IMR-90 (cell line): ENCODE data around the gene ARHGEF4. TPM values are rescaled to one million over a fixed set of nuclear protein-coding genes. Genes with fewer than 3 reads are reported as not detected.

Experiments used
- ATAC-seq: fragments of 200-7000 bp; cut with Tn5 transposase; 2 replicates; pipeline ENCODE4 v1.9.1; 2020; ENCODE audit warnings: low read depth, mild to moderate bottlenecking, moderate library complexity
- BruUV-seq: library from RNA; stranded (reverse); fragments of 400-500 nt; replicated peaks from 2 replicates; lab custom pipeline; 2021; lab: Mats Ljungman, UMichigan
- CTCF ChIA-PET: fragments of 300-600 bp; formaldehyde crosslinking; extraction: SDS; loops from one replicate; lab custom pipeline; 2021; ENCODE audit warnings: antibody characterized with exemption; lab: Yijun Ruan, JAX
- POLR2A ChIA-PET: fragments of 300-600 bp; sonication (Branson Sonifier 250); formaldehyde crosslinking; loops from one replicate; lab custom pipeline; 2022; ENCODE audit warnings: antibody characterized with exemption; ENCODE audit not compliant: unreplicated experiment; lab: Charles Lee
- DNase-seq: peaks from one replicate; pipeline ENCODE4 v3.0.0; 2013
- H2AFZ ChIP-seq: replicated peaks from 2 replicates; pipeline ENCODE3; 2013; ENCODE audit warnings: low read length, mild to moderate bottlenecking; ENCODE audit not compliant: poor library complexity
- H2AK5ac ChIP-seq: 2 replicates; pipeline ENCODE4 v1.6.1; 2013; ENCODE audit warnings: low read depth, low read length, inconsistent platforms
- H2AK9ac ChIP-seq: replicated peaks from 2 replicates; pipeline ENCODE3; 2013; ENCODE audit warnings: mild to moderate bottlenecking, low read depth, low read length, moderate library complexity; ENCODE audit not compliant: poor library complexity
- H2BK120ac ChIP-seq: 2 replicates; pipeline ENCODE4 v1.6.1; 2013; ENCODE audit warnings: low read depth, low read length, inconsistent platforms
- H2BK15ac ChIP-seq: 3 replicates; pipeline ENCODE4 v1.6.1; 2013; ENCODE audit warnings: low read depth, low read length, inconsistent platforms
- H2BK20ac ChIP-seq: 2 replicates; pipeline ENCODE4 v1.6.1; 2013; ENCODE audit warnings: low read depth, mild to moderate bottlenecking, inconsistent platforms, low read length, moderate library complexity
- H2BK5ac ChIP-seq: 2 replicates; pipeline ENCODE4 v1.6.1; 2013; ENCODE audit warnings: mild to moderate bottlenecking, low read depth, low read length, inconsistent platforms; ENCODE audit not compliant: poor library complexity, severe bottlenecking
- H3K14ac ChIP-seq: replicated peaks from 2 replicates; pipeline ENCODE4 v1.6.1; 2013; ENCODE audit warnings: low read depth, low read length, inconsistent platforms
- H3K18ac ChIP-seq: 2 replicates; pipeline ENCODE4 v1.6.1; 2013; ENCODE audit warnings: low read depth, low read length, control low read depth
- H3K23ac ChIP-seq: 2 replicates; pipeline ENCODE4 v1.6.1; 2013; ENCODE audit warnings: low read depth, low read length, inconsistent platforms
- H3K27ac ChIP-seq: 2 replicates; pipeline ENCODE4 v1.5.1; 2013; ENCODE audit warnings: mild to moderate bottlenecking, control low read depth, low read length; ENCODE audit not compliant: insufficient read depth
- H3K27me3 ChIP-seq: 2 replicates; pipeline ENCODE4 v1.6.1; 2013; ENCODE audit warnings: low read length; ENCODE audit not compliant: control insufficient read depth, insufficient read depth
- H3K36me3 ChIP-seq: 2 replicates; pipeline ENCODE4 v1.6.1; 2013; ENCODE audit warnings: low read length, mixed read lengths; ENCODE audit not compliant: control insufficient read depth, insufficient read depth
- H3K4ac ChIP-seq: 2 replicates; pipeline ENCODE4 v1.6.1; 2013; ENCODE audit warnings: low read depth, low read length, inconsistent platforms
- H3K4me1 ChIP-seq: 2 replicates; pipeline ENCODE4 v1.6.1; 2013; ENCODE audit warnings: low read length, mixed read lengths; ENCODE audit not compliant: control insufficient read depth, insufficient read depth
- H3K4me2 ChIP-seq: 2 replicates; pipeline ENCODE4 v1.6.1; 2013; ENCODE audit warnings: low read depth, mild to moderate bottlenecking, control low read depth, low read length, moderate library complexity
- H3K4me3 ChIP-seq: 2 replicates; pipeline ENCODE4 v1.5.1; 2013; ENCODE audit warnings: low read depth, mild to moderate bottlenecking, control low read depth, low read length, moderate library complexity; ENCODE audit not compliant: insufficient read depth
- H3K56ac ChIP-seq: 2 replicates; pipeline ENCODE4 v1.6.1; 2013; ENCODE audit warnings: low read length, inconsistent platforms; ENCODE audit not compliant: insufficient read depth; ENCODE audit errors: extremely low read depth
- H3K79me1 ChIP-seq, 2 experiments: 2 replicates each; pipeline ENCODE4 v1.6.1; 2013; ENCODE audit warnings: low read length in 2 of 2, inconsistent platforms in 1 of 2, low read depth in 1 of 2
- H3K9ac ChIP-seq: 2 replicates; pipeline ENCODE4 v1.6.1; 2013; ENCODE audit warnings: low read depth, low read length, control low read depth
- H3K9me1 ChIP-seq: 2 replicates; pipeline ENCODE4 v1.6.1; 2013; ENCODE audit warnings: low read length, inconsistent platforms; ENCODE audit not compliant: insufficient read depth
- H3K9me3 ChIP-seq: 2 replicates; pipeline ENCODE4 v1.6.1; 2013; ENCODE audit warnings: low read length; ENCODE audit not compliant: control insufficient read depth, insufficient read depth
- H4K20me1 ChIP-seq: 2 replicates; pipeline ENCODE4 v1.6.1; 2013; ENCODE audit warnings: low read length, inconsistent platforms; ENCODE audit not compliant: insufficient read depth
- H4K5ac ChIP-seq: 2 replicates; pipeline ENCODE4 v1.6.1; 2013; ENCODE audit warnings: mild to moderate bottlenecking, low read depth, low read length, control low read depth
- H4K8ac ChIP-seq, 2 experiments: 2 replicates each; pipeline ENCODE4 v1.6.1; 2013; ENCODE audit warnings: low read depth in 2 of 2, low read length in 2 of 2, control low read depth in 1 of 2, inconsistent platforms in 1 of 2
- H4K91ac ChIP-seq: 2 replicates; pipeline ENCODE4 v1.6.1; 2013; ENCODE audit warnings: low read depth, low read length, inconsistent platforms; ENCODE audit not compliant: insufficient read depth
- CEBPB ChIP-seq: IDR thresholded peaks from 2 replicates; pipeline ENCODE4 v1.6.1; 2012; ENCODE audit warnings: low read depth, low read length, improper control_type of control experiment
- CHD1 ChIP-seq: IDR thresholded peaks from 2 replicates; pipeline ENCODE4 v1.6.1; 2012; ENCODE audit warnings: low read depth, low read length, improper control_type of control experiment
- CTCF ChIP-seq: conservative IDR thresholded peaks from 2 replicates; pipeline ENCODE4 v1.5.1; 2012; ENCODE audit warnings: mild to moderate bottlenecking, low read depth, low read length, improper control_type of control experiment
- ELK1 ChIP-seq: fragments of 150-350 bp; IDR thresholded peaks from 2 replicates; pipeline ENCODE4 v1.6.1; 2016; ENCODE audit warnings: low read depth, mild to moderate bottlenecking, low read length, moderate library complexity, borderline replicate concordance
- FOS ChIP-seq: fragments of 150-350 bp; IDR thresholded peaks from 2 replicates; pipeline ENCODE4 v1.6.1; 2016; ENCODE audit warnings: low read depth, low read length
- MAZ ChIP-seq: IDR thresholded peaks from 2 replicates; pipeline ENCODE4 v1.6.1; 2012; ENCODE audit warnings: low read depth, mild to moderate bottlenecking, low read length, improper control_type of control experiment, moderate library complexity, borderline replicate concordance
- MXI1 ChIP-seq: IDR thresholded peaks from 2 replicates; pipeline ENCODE4 v1.6.1; 2012; ENCODE audit warnings: low read depth, mild to moderate bottlenecking, low read length, moderate library complexity, borderline replicate concordance
- NFE2L2 ChIP-seq: fragments of 150-350 bp; IDR thresholded peaks from 2 replicates; pipeline ENCODE4 v1.6.1; 2016; ENCODE audit warnings: low read depth, mild to moderate bottlenecking, low read length
- RAD21 ChIP-seq: IDR thresholded peaks from 2 replicates; pipeline ENCODE4 v1.6.1; 2012; ENCODE audit warnings: low read length, improper control_type of control experiment
- RCOR1 ChIP-seq: IDR thresholded peaks from 2 replicates; pipeline ENCODE4 v1.6.1; 2012; ENCODE audit warnings: mild to moderate bottlenecking, low read length, improper control_type of control experiment; ENCODE audit not compliant: insufficient replicate concordance
- RFX5 ChIP-seq: IDR thresholded peaks from 2 replicates; pipeline ENCODE4 v1.8.0; 2012; ENCODE audit warnings: low read depth, mild to moderate bottlenecking, low read length, moderate library complexity
- SMC3 ChIP-seq: fragments of 150-350 bp; IDR thresholded peaks from 2 replicates; pipeline ENCODE4 v1.6.1; 2016; ENCODE audit warnings: low read depth, mild to moderate bottlenecking, antibody characterized with exemption, low read length, moderate library complexity
- USF2 ChIP-seq: fragments of 150-350 bp; IDR thresholded peaks from 2 replicates; pipeline ENCODE4 v1.6.1; 2017; ENCODE audit warnings: mild to moderate bottlenecking, antibody characterized with exemption, low read length, low read depth
- WGBS, 2 experiments: methylation state at CpG; one replicate each; pipeline versions ENCODE4 v1.1.5 to v1.1.7; 2013; ENCODE audit warnings: missing lambda C conversion rate in 2 of 2; ENCODE audit not compliant: insufficient read length in 1 of 2; ENCODE audit errors: extremely low coverage in 2 of 2; 5-methylcytosine and 5-hydroxymethylcytosine counted together
- dilution Hi-C: fragments of 300-500 bp; cut with HindIII; formaldehyde crosslinking; loops from one replicate; pipeline ENCODE4 v1.14.3; 2018; ENCODE audit warnings: low sequenced_read_pairs; ENCODE audit not compliant: unreplicated experiment
- in situ Hi-C: fragments of 300-500 bp; cut with MboI; formaldehyde crosslinking; loops from 3 replicates; pipeline ENCODE4 v1.14.3; 2019; ENCODE audit warnings: low sequenced_read_pairs, inconsistent platforms, mixed read lengths
- intact Hi-C: fragments of 100-400 bp; cut with micrococcal nuclease; formaldehyde crosslinking; loops from 2 replicates; pipeline ENCODE4 v1.10.0; 2022
- polyA plus RNA-seq, 3 experiments: library from polyadenylated mRNA; depleted of rRNA; stranded (reverse); fragments of >200 nt; gene quantifications; 2 replicates each; pipeline ENCODE4 v1.2.3, GENCODE V29; 2012; ENCODE audit warnings: low replicate concordance in 1 of 3
- total RNA-seq: library from RNA; depleted of rRNA; stranded (reverse); fragments of >200 nt; gene quantifications from 2 replicates; pipeline ENCODE4 v1.2.3, GENCODE V29; 2012

ARHGEF4 gene
- total and polyA plus RNA-seq, 2 of the 4 experiments (the other 2 are of a cell fraction) = 2.7 to 5.0 TPM

- TF ChIP-seq RFX5 = no peak
Observed at GRCh38 chr2:130915595-130916437, 79.1 kb downstream of the ARHGEF4 start (continued).

GRCh38 chr2:130916438-130916705, 79.7 kb downstream of the ARHGEF4 start:
- in situ Hi-C loops (no loop called here), intact Hi-C loops (no loop called here), dilution Hi-C loops (no loop called here)
- 27% methylated on average over 9 of the region's 19 CpGs; no CpG with 5 or more reads in 1 of the 2 experiments for WGBS, 2 experiments
- no peak overlapping the region for H2AFZ ChIP-seq
- H3K56ac ChIP-seq = no peak overlapping the region
- no peak overlapping the region for H3K18ac ChIP-seq
- no peak overlapping the region for H3K23ac ChIP-seq
- H3K9me3 ChIP-seq = no peaks in the 10 kb centered on the region
- H2BK5ac ChIP-seq = no peak overlapping the region
- H3K9ac ChIP-seq = no peak overlapping the region
- no peak overlapping the region for H3K4me2 ChIP-seq
- no peak overlapping the region for H3K4me3 ChIP-seq
- H4K8ac ChIP-seq = no peak overlapping the region
- H3K4me1 ChIP-seq = no peaks in the 10 kb centered on the region
- H2AK9ac ChIP-seq = no peak overlapping the region
- no peak overlapping the region for H3K27ac ChIP-seq
- DNase-seq (no peak), ATAC-seq (no peak)
- no peak overlapping the region for H3K4ac ChIP-seq
- no peak overlapping the region for H3K14ac ChIP-seq
- H2BK20ac ChIP-seq = no peak overlapping the region
- no peaks in the 10 kb centered on the region for H3K79me1 ChIP-seq
- H4K91ac ChIP-seq = no peak overlapping the region
- H2BK15ac ChIP-seq = no peak overlapping the region
- peaks cover 12% of the 10 kb centered on the region; the same call in 1 of the 2 replicates for H3K27me3 ChIP-seq
- H2AK5ac ChIP-seq = no peak overlapping the region
- H4K20me1 ChIP-seq = no peaks in the 10 kb centered on the region
- no peaks in the 10 kb centered on the region for H3K36me3 ChIP-seq
- no peaks in the 10 kb centered on the region for H3K9me1 ChIP-seq
- no peak overlapping the region for H2BK120ac ChIP-seq
- ChIA-PET CTCF (no interaction called here), POLR2A (no interaction called here)
- BruUV-seq = no TSS peak
- no peak overlapping the region for H4K5ac ChIP-seq
- TF ChIP-seq USF2 (no peak), CHD1 (no peak), FOS (no peak), RCOR1 (no peak), RFX5 (no peak), CEBPB (no peak), MXI1 (no peak), CTCF (no peak), SMC3 (no peak), RAD21 (no peak), MAZ (no peak), NFE2L2 (no peak), ELK1 (no peak)
